ENCODE measurements around the gene BCL3.
"Not testable (repeated sequence)": the region's sequence is repeated elsewhere in the genome, so short reads cannot be mapped to it uniquely, and the experiment has no call there.

BCL3 gene

GRCh38 chr19:44721369-44721768, 27.1 kb upstream of the BCL3 start:
- not testable (repeated sequence) for DNase-seq

GRCh38 chr19:44722131-44723121, 26.1 kb upstream of the BCL3 start:
- DNase-seq, result no peak

GRCh38 chr19:44723299-44723951, 25.1 kb upstream of the BCL3 start:
- DNase-seq, result no peak

GRCh38 chr19:44723952-44724319, 24.6 kb upstream of the BCL3 start:
- peak; percentile 35 for DNase-seq

GRCh38 chr19:44725251-44725650, 23.3 kb upstream of the BCL3 start:
- no peak for DNase-seq

- no peak for DNase-seq
Measured at GRCh38 chr19:44725684-44726083, 22.8 kb upstream of the BCL3 start.

- DNase-seq, result no peak
Measured at GRCh38 chr19:44726465-44726864, 22.0 kb upstream of the BCL3 start.

- no peak for DNase-seq
Measured at GRCh38 chr19:44728178-44728577, 20.3 kb upstream of the BCL3 start.

GRCh38 chr19:44729516-44730033, 18.9 kb upstream of the BCL3 start:
- DNase-seq, result no peak

GRCh38 chr19:44731081-44731480, 17.4 kb upstream of the BCL3 start:
- no peak for DNase-seq

GRCh38 chr19:44731622-44732021, 16.9 kb upstream of the BCL3 start:
- no peak for DNase-seq

- DNase-seq, result no peak
Measured at GRCh38 chr19:44732235-44733014, 16.1 kb upstream of the BCL3 start.

GRCh38 chr19:44734357-44734756, 14.2 kb upstream of the BCL3 start:
- DNase-seq, result no peak

- no peak for DNase-seq
Measured at GRCh38 chr19:44735011-44735410, 13.5 kb upstream of the BCL3 start.

GRCh38 chr19:44737238-44738071, 11.1 kb upstream of the BCL3 start:
- DNase-seq, result no peak

- DNase-seq, result no peak
Measured at GRCh38 chr19:44738136-44738535, 10.4 kb upstream of the BCL3 start.

GRCh38 chr19:44738603-44739558, 9.6 kb upstream of the BCL3 start:
- no peak for DNase-seq

GRCh38 chr19:44740351-44740824, 8.1 kb upstream of the BCL3 start:
- DNase-seq, result no peak

GRCh38 chr19:44741258-44741731, 7.2 kb upstream of the BCL3 start:
- no peak for DNase-seq

GRCh38 chr19:44741841-44742329, 6.6 kb upstream of the BCL3 start:
- peak; percentile 65 for DNase-seq
